Keratinocyte (primary cell): ENCODE measurements around the gene PCSK2. TPM values are rescaled to one million over a fixed set of nuclear protein-coding genes. Genes with fewer than 3 reads are reported as not detected.

ENCODE experiments used
- DNase-seq: peaks from one replicate; pipeline ENCODE4 v3.0.0-alpha.2; 2011; ENCODE audit warnings: low read depth, missing footprints, low spot score
- FAIRE-seq: peaks from 2 replicates; lab custom pipeline; 2011; peaks lifted over from hg19 to GRCh38; lab: Jason Lieb, UNC
- H2AFZ ChIP-seq: 2 replicates; pipeline ENCODE4 v1.6.0; 2012; ENCODE audit warnings: low read length, control low read depth, inconsistent platforms; ENCODE audit not compliant: control insufficient read depth
- H3K27ac ChIP-seq: 2 replicates; pipeline ENCODE4 v1.5.1; 2011; ENCODE audit warnings: low read length; ENCODE audit not compliant: control insufficient read depth, insufficient read depth
- H3K27me3 ChIP-seq: 3 replicates; pipeline ENCODE4 v1.6.0; 2011; ENCODE audit warnings: low read length; ENCODE audit not compliant: control insufficient read depth, insufficient read depth; ENCODE audit errors: extremely low read depth
- H3K36me3 ChIP-seq, 2 experiments: 2 replicates in 1 of 2; 3 replicates in 1 of 2; pipeline ENCODE4 v1.5.1; 2011; ENCODE audit warnings: low read length in 2 of 2, mild to moderate bottlenecking in 1 of 2; ENCODE audit not compliant: control insufficient read depth in 2 of 2, insufficient read depth in 2 of 2; ENCODE audit errors: extremely low read depth in 1 of 2
- H3K4me1 ChIP-seq: 3 replicates; pipeline ENCODE4 v1.5.1; 2011; ENCODE audit warnings: low read length; ENCODE audit not compliant: control insufficient read depth, insufficient read depth; ENCODE audit errors: extremely low read depth
- H3K4me2 ChIP-seq: 3 replicates; pipeline ENCODE4 v1.6.0; 2011; ENCODE audit warnings: low read depth, low read length; ENCODE audit not compliant: control insufficient read depth, insufficient read depth; ENCODE audit errors: extremely low read depth
- H3K4me3 ChIP-seq, 3 experiments: fragments of 200-600 bp in 1 of 3; sonication (generic) in 1 of 3; 2 replicates in 2 of 3; 3 replicates in 1 of 3; pipeline ENCODE4 v1.5.1; 2011 to 2016; ENCODE audit warnings: low read length in 3 of 3, mild to moderate bottlenecking in 3 of 3, control low read depth in 2 of 3, inconsistent platforms in 1 of 3, low read depth in 1 of 3, mixed read lengths in 1 of 3, mixed run types in 1 of 3, moderate library complexity in 1 of 3; ENCODE audit not compliant: control insufficient read depth in 2 of 3, insufficient read depth in 2 of 3; ENCODE audit errors: extremely low read depth in 1 of 3
- H3K79me2 ChIP-seq: 2 replicates; pipeline ENCODE4 v1.6.0; 2012; ENCODE audit warnings: low read length; ENCODE audit not compliant: control insufficient read depth, insufficient read depth
- H3K9ac ChIP-seq: 3 replicates; pipeline ENCODE4 v1.6.0; 2011; ENCODE audit warnings: low read length; ENCODE audit not compliant: control insufficient read depth, insufficient read depth; ENCODE audit errors: extremely low read depth
- H3K9me1 ChIP-seq: 3 replicates; pipeline ENCODE4 v1.6.0; 2011; ENCODE audit warnings: low read length; ENCODE audit not compliant: control insufficient read depth, insufficient read depth; ENCODE audit errors: extremely low read depth
- H3K9me3 ChIP-seq: 2 replicates; pipeline ENCODE4 v1.5.1; 2012; ENCODE audit warnings: low read depth, low read length; ENCODE audit not compliant: control insufficient read depth
- H4K20me1 ChIP-seq: 3 replicates; pipeline ENCODE4 v1.6.0; 2011; ENCODE audit warnings: low read length; ENCODE audit not compliant: control insufficient read depth, insufficient read depth; ENCODE audit errors: extremely low read depth
- CTCF ChIP-seq, 3 experiments: IDR thresholded peaks in 1 of 3; conservative IDR thresholded peaks in 1 of 3; optimal IDR thresholded peaks in 1 of 3; 2 replicates in 2 of 3; 3 replicates in 1 of 3; pipeline versions ENCODE3 to v1.5.1; 2011; ENCODE audit warnings: low read length in 3 of 3, mild to moderate bottlenecking in 3 of 3, moderate library complexity in 2 of 3, control low read depth in 1 of 3, inconsistent platforms in 1 of 3; ENCODE audit not compliant: insufficient read depth in 2 of 3; ENCODE audit errors: extremely low read depth in 1 of 3
- EZH2 ChIP-seq: IDR thresholded peaks from one replicate; pipeline ENCODE4 v1.6.1; 2012; ENCODE audit warnings: inconsistent platforms, mild to moderate bottlenecking, low read length, moderate library complexity
- dilution Hi-C: fragments of 300-500 bp; cut with MboI; formaldehyde crosslinking; loops from one replicate; pipeline ENCODE4 v1.7.0; 2020; ENCODE audit warnings: low sequenced_read_pairs; ENCODE audit not compliant: extremely low pct_ligation_motif_present
- polyA plus RNA-seq, 5 experiments: library from polyadenylated mRNA; depleted of rRNA in 3 of 5; stranded (reverse) in 3 of 5; stranded (forward) in 1 of 5; unstranded in 1 of 5; fragments of >200 nt; gene quantifications; 1 replicate in 1 of 5; 2 replicates in 3 of 5; 3 replicates in 1 of 5; pipeline versions ENCODE4 v1.2.1 to v1.2.3, GENCODE V29; 2011 to 2012; ENCODE audit warnings: missing spikeins in 2 of 5, low read depth in 1 of 5, low replicate concordance in 1 of 5

PCSK2 gene
- polyA plus RNA-seq, 1 donor (not counting 4 experiments of a cell fraction or from before 2014, with no cell fraction given): not detected

- Histone ChIP-seq H3K27me3 (no peaks in the 10 kb centered on the region), H3K4me1 (peaks cover 15% of the 10 kb centered on the region), H3K9me1 (peaks cover 2% of the 10 kb centered on the region), H3K27ac (no peak overlapping the region), H4K20me1 (no peaks in the 10 kb centered on the region), H3K9me3 (no peaks in the 10 kb centered on the region), H3K4me3 (no peak overlapping the region), H3K9ac (no peak overlapping the region), H3K36me3 (no peaks in the 10 kb centered on the region), H3K4me2 (no peak overlapping the region), H3K79me2 (no peaks in the 10 kb centered on the region), H2AFZ (no peak overlapping the region)
- DNase-seq: no peak
- dilution Hi-C loops: no loop called here
- no peak for FAIRE-seq
- TF ChIP-seq CTCF (optimal IDR thresholded peaks at IDR 0.05 in 1 of 3, IDR thresholded peaks at IDR 0.05 in 1 of 3, conservative IDR thresholded peaks at IDR 0.05 in 1 of 3; ENCODE audit: extremely low read depth in 1 of 3, insufficient read depth in 2 of 3, low read length in 3 of 3) (no peak), EZH2 (no peak)
These were observed 283.7 kb downstream of the PCSK2 start for GRCh38 chr20:17510548-17510947.

- FAIRE-seq (no peak), DNase-seq (no peak)
- Histone ChIP-seq H3K27ac (no peak overlapping the region), H4K20me1 (no peaks in the 10 kb centered on the region), H3K9me3 (no peaks in the 10 kb centered on the region), H2AFZ (no peak overlapping the region), H3K79me2 (no peaks in the 10 kb centered on the region), H3K4me1 (peaks cover 7% of the 10 kb centered on the region), H3K4me2 (no peak overlapping the region), H3K36me3 (no peaks in the 10 kb centered on the region), H3K27me3 (no peaks in the 10 kb centered on the region), H3K4me3 (no peak overlapping the region), H3K9ac (no peak overlapping the region), H3K9me1 (no peaks in the 10 kb centered on the region)
- TF ChIP-seq EZH2 (no peak), CTCF (optimal IDR thresholded peaks at IDR 0.05 in 1 of 3, IDR thresholded peaks at IDR 0.05 in 1 of 3, conservative IDR thresholded peaks at IDR 0.05 in 1 of 3; ENCODE audit: extremely low read depth in 1 of 3, insufficient read depth in 2 of 3, low read length in 3 of 3) (no peak)
- dilution Hi-C loops: no loop called here
These were observed 284.6 kb downstream of the PCSK2 start for GRCh38 chr20:17511401-17511800.
